ENCODE results near the gene CPNE4.
A peak's percentile ranks its signal among the peaks of the same experiment; 100 is the strongest.

DNA sequence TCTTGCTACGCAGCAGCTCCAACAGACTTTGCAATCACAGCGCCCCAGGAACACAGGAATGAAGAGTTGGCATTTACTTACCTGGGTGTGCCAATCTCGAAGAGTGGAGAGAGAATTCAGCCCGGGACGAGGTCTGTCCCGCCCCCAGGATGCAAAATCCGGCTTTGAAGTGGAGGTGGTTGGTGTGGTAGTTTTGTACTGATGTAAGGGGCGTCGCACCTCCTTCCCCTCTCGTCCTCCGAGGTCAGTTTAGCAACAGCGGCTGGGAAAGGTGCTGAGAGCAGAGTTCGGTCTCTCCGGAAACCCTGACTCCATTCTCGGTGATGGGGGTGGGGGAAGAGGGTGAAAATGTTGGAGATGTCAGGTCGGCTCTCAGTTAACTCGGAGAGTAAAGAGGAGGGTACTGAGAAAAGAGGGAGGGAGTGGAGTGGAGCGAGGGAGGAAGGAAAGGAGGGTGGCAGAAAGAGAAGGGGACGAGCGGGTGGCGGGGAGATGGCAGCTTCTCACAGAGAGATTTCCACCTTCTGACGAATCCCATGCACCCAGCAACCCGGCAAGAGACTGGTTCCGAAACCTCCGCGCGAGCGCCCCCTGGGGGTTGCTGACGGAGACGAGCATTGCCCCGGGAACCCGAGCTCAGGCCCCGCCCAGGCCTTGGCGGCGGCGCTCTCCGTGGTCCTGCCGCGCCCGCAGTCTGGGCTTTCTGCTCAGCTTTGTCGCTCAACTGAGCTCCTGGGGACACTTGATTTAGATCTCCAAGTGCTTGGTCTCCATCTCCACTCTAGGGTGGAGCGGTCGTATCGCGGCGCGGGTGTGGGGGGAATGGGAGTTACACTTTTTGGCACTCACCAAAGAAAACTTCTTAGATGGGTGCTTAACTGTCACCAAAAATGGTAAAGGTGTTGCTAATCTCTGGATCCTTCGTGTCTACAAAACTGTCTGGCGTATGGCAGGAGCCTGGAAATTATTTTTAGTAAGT, at the start of gene CPNE4:
- TF ChIP-seq, protein P1, sequence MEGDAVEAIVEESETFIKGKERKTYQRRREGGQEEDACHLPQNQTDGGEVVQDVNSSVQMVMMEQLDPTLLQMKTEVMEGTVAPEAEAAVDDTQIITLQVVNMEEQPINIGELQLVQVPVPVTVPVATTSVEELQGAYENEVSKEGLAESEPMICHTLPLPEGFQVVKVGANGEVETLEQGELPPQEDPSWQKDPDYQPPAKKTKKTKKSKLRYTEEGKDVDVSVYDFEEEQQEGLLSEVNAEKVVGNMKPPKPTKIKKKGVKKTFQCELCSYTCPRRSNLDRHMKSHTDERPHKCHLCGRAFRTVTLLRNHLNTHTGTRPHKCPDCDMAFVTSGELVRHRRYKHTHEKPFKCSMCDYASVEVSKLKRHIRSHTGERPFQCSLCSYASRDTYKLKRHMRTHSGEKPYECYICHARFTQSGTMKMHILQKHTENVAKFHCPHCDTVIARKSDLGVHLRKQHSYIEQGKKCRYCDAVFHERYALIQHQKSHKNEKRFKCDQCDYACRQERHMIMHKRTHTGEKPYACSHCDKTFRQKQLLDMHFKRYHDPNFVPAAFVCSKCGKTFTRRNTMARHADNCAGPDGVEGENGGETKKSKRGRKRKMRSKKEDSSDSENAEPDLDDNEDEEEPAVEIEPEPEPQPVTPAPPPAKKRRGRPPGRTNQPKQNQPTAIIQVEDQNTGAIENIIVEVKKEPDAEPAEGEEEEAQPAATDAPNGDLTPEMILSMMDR (IDR thresholded peaks at IDR 0.05; ENCODE audit: low read length), result peak; percentile 81
- TF ChIP-seq EZH2 (optimal IDR thresholded peaks at IDR 0.05; ENCODE audit: low read depth, low read length) (no peak), EZH2phosphoT487 (IDR thresholded peaks at IDR 0.05; ENCODE audit: low read length) (no peak)
